Measurements from ENCODE around the gene FAM117A. TPM values are rescaled to one million over a fixed set of nuclear protein-coding genes. Genes with fewer than 3 reads are reported as not detected.

FAM117A gene
- polyA plus RNA-seq, 1 experiment = 3.9 TPM

GRCh38 chr17:49730785-49731434 lies 33.0 kb downstream of the FAM117A start:
- Histone ChIP-seq H3K4me3 (ENCODE audit: low read depth, low read length) (no peak overlapping the region), H3K27me3 (ENCODE audit: control insufficient read depth, insufficient read depth, low read length) (no peaks in the 10 kb centered on the region), H3K36me3 (ENCODE audit: control insufficient read depth, insufficient read depth, low read length) (no peaks in the 10 kb centered on the region)
- no peak for TF ChIP-seq CTCF (IDR thresholded peaks at IDR 0.05; ENCODE audit: insufficient read depth, low read depth, low read length)
- CTCF ChIA-PET = interaction anchor here (1.0 to 1.2 kb wide), 2 partner anchors 11 to 42 kb away, joined by 3 read pairs; no protein-coding TSS in a partner anchor
- POLR2A ChIA-PET = no interaction called here
- no peak for DNase-seq (ENCODE audit: low read depth)

GRCh38 chr17:49730078-49730784 lies 33.7 kb downstream of the FAM117A start:
- no peaks in the 10 kb centered on the region for H3K27me3 ChIP-seq (ENCODE audit: control insufficient read depth, insufficient read depth, low read length)
- no peaks in the 10 kb centered on the region for H3K36me3 ChIP-seq (ENCODE audit: control insufficient read depth, insufficient read depth, low read length)
- TF ChIP-seq CTCF (IDR thresholded peaks at IDR 0.05; ENCODE audit: insufficient read depth, low read depth, low read length) = no peak
- ChIA-PET CTCF (interaction anchor here (0.7 to 1.2 kb wide), 4 partner anchors 12 to 41 kb away, joined by 3 to 4 read pairs (median 3); no protein-coding TSS in a partner anchor), POLR2A (no interaction called here)
- peak; percentile 82 for DNase-seq (ENCODE audit: low read depth)
- no peak overlapping the region for H3K4me3 ChIP-seq (ENCODE audit: low read depth, low read length)

- no peak for TF ChIP-seq CTCF (IDR thresholded peaks at IDR 0.05; ENCODE audit: insufficient read depth, low read depth, low read length)
Measured at GRCh38 chr17:49729069-49729468, 34.9 kb downstream of the FAM117A start.

GRCh38 chr17:49728425-49728824 lies 35.5 kb downstream of the FAM117A start:
- Histone ChIP-seq H3K4me3 (ENCODE audit: low read depth, low read length) (no peak overlapping the region), H3K27me3 (ENCODE audit: control insufficient read depth, insufficient read depth, low read length) (no peaks in the 10 kb centered on the region), H3K36me3 (ENCODE audit: control insufficient read depth, insufficient read depth, low read length) (no peaks in the 10 kb centered on the region)
- TF ChIP-seq CTCF (IDR thresholded peaks at IDR 0.05; ENCODE audit: insufficient read depth, low read depth, low read length) = no peak
- ChIA-PET POLR2A (no interaction called here), CTCF (no interaction called here)
- no peak for DNase-seq (ENCODE audit: low read depth)

More at GRCh38 chr17:49729069-49729468, 34.9 kb downstream of the FAM117A start:
- POLR2A ChIA-PET = no interaction called here
- Histone ChIP-seq H3K27me3 (ENCODE audit: control insufficient read depth, insufficient read depth, low read length) (no peaks in the 10 kb centered on the region), H3K4me3 (ENCODE audit: low read depth, low read length) (no peak overlapping the region), H3K36me3 (ENCODE audit: control insufficient read depth, insufficient read depth, low read length) (no peaks in the 10 kb centered on the region)
- DNase-seq (ENCODE audit: low read depth) = no peak
- CTCF ChIA-PET = interaction anchor here (0.9 kb wide), 1 partner anchor 14 kb away, joined by 3 read pairs; no protein-coding TSS in a partner anchor

- no peak for DNase-seq (ENCODE audit: low read depth)
- Histone ChIP-seq H3K4me3 (ENCODE audit: low read depth, low read length) (no peak overlapping the region), H3K36me3 (ENCODE audit: control insufficient read depth, insufficient read depth, low read length) (no peaks in the 10 kb centered on the region), H3K27me3 (ENCODE audit: control insufficient read depth, insufficient read depth, low read length) (no peaks in the 10 kb centered on the region)
- ChIA-PET POLR2A (no interaction called here), CTCF (interaction anchor here (0.6 to 1.0 kb wide), 2 partner anchors 19 to 269 kb away, joined by 3 to 4 read pairs; partner anchors contain the start of gene SLC35B1)
- TF ChIP-seq CTCF (IDR thresholded peaks at IDR 0.05; ENCODE audit: insufficient read depth, low read depth, low read length) = no peak
Measured at GRCh38 chr17:49727380-49727779, 36.6 kb downstream of the FAM117A start.
